ENCODE results near the gene TGOLN2.

Gene TGOLN2

DNA sequence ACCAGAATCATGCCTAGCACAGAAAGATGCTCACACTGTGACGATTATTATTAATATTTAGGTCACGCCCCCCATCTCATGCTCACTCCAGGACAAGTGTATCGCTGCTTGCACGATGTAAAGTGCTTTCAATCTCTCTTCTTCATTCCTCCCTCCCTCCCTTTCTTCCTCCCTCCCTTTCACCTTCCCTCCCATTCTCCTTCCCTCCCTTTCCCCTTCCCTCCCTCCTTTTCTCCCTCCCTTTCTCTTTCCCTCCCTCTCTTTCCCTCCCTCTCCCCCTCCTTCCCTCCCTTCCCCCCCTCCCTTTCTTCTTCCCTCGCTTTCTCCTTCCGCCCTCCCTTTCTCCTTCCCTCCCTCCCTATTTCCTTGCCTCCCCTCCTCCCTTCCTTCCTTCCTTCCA, 19.6 kb downstream of the TGOLN2 start:
- FAIRE-seq = no peak

DNA sequence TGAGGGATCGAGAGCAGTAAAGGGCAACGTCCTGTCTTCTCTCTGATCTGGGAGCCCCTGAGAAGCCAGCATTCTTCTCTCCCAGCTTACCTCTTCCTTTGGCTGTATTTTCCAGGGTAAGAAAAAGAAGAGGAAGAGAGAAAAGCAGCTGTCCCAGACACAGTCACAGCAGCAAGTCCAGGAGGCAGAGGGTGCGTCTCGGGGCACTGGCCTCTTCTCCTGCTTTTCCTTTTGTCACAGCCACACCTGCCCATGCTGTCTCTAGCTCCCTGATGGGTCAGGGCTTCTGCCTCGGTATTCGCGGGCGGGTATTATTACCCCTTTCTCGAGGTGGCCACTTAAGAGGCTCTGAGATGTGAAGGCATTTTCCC, 20.3 kb downstream of the TGOLN2 start:
- FAIRE-seq = no peak

- FAIRE-seq = no peak
Measured at GRCh38 chr2:85303780-85304531, 23.8 kb downstream of the TGOLN2 start.

- no peak for FAIRE-seq
Measured at GRCh38 chr2:85302121-85302520, 25.7 kb downstream of the TGOLN2 start.

GRCh38 chr2:85291425-85292023, 36.3 kb downstream of the TGOLN2 start:
- FAIRE-seq = no peak

DNA sequence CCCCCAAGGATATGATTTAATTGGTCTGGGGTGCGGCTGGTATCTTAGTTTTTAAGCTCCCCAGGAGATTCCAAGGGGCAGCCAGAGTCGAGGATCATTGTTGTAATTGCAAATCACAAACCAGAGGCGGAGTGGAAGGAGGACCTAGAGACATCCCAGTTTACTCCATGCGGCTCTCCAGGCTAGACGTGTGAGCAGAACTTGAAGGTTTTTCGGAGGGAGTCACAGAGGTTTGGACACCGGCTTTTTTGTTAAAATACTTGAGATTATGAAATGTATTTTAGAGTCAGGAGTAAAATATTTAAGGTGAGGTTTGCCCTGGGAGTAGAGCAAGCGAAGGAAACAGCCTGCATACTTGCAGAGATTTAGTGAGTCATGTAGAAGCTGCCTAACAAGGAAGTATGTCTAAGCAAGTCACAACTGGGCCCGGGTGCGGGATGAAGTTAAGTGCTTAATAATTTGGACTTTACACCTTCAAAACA, 39.5 kb downstream of the TGOLN2 start:
- FAIRE-seq = no peak

DNA sequence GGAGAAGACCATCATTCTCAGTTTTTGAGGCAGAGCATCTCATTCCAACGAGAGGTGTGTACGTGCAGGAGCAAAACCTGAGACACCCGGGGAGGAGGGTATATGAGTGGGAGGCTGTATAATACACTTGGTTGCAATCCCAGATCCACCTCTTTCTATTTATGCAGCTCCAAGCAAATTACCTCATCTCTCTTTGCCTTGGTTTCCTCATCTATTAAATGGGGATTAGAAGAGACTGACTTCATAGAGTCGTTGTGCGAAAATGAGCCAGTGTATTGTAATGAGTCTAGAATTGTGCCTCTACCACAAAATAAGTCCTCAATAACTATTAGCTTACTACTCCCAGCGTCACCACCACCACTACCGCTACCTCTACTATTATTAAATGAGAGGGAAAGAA, 40.1 kb downstream of the TGOLN2 start:
- FAIRE-seq = no peak

DNA sequence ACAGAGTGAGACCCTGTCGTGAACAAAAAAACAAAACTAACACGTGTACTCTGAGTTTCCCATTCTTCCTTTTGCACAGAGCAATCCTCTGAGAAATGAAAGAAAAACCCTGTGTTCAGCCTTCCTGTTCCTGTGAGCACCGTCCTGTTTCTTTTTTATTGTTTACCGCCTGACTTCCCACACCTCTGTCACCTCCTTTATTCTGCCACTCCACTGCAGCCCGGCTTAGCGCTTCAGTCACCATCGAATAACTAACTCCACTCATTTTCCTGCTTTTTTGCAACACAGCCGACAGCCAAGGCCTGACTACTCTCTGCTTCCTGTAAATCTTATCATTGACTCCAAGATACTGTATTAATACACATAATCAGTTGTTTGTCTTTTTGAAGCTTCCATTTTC, 40.9 kb downstream of the TGOLN2 start:
- FAIRE-seq = no peak

- FAIRE-seq = no peak
Measured at GRCh38 chr2:85283641-85284040, 44.1 kb downstream of the TGOLN2 start.

DNA sequence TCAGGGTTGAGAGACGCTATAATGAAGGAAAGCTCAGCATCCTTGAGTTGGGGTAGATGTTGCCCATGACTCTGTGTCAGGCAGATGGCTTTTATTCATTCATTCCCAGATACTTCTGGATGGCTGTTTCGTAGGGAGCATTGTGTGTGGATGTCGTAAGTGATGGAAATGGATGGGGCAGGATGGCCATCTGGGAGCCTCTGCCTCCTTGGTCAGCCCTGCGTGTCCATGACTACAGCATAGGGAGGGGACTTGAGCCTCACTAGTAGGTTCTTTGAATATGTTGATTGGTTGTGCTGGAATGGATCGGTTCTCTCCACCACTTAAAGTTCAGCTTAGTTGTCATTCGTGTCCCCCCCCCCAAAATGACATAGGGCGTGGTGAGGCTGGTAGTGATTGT, 44.9 kb downstream of the TGOLN2 start:
- no peak for FAIRE-seq

DNA sequence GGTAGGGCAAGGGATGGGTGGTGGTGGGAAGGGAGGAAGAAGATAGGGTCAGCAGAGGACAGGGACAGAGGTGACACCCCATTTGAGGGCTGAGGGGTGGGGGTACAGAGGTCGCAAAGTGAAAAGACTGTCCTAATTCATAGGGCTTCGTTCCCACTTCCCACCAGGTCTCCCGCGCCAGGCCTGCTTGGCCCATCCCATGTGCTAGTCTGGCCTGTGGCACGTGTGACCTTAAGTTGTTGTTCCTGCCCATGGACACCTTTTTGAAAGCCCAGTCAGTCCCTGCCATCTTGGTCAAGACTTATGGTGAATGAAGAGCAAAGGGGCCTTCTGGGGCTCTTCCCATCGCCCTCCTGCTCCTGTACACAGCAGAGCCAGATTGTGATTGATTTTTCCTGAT, 46.2 kb downstream of the TGOLN2 start:
- no peak for FAIRE-seq

- FAIRE-seq = no peak
Measured at GRCh38 chr2:85278361-85278760, 49.4 kb downstream of the TGOLN2 start.

DNA sequence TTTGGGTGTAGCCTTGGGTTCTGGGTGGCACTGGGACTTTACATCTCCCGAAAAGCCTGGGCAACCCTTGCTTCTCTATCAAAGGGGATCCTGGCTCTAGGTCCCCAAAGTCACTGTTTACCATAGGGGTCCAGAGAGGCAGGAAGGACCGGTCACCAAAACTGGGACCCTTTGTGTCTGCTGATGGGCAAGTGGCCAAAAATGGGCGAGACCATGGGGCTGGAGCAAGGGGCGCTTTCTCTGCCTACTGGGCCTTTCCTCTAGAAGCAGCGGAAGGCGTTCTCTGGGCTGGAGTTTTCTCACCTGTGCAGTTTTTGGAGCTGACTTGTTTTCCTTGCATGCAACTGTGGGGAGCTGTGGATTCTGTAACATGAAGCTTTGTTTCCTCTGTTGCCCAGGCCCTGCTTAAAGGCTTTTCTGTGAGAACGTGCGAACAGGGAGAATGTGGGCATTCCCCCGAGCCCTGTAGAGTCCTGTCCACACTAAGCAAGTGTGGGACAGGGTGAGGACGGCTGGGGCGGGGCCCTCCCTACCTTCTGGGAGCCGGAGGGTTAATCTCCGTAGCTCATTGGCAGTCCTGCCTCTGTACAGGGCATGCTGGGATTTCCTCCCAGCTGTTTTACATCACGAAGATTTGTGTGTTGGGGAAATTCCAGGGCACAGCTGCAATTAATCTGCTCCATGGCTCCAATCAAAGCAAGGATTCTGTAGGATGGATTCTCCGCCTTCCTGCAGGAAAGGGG, 50.2 kb downstream of the TGOLN2 start:
- FAIRE-seq = no peak

- FAIRE-seq = no peak
Measured at GRCh38 chr2:85276571-85277118, 51.1 kb downstream of the TGOLN2 start.

- FAIRE-seq = no peak
Measured at GRCh38 chr2:85275984-85276540, 51.7 kb downstream of the TGOLN2 start.

GRCh38 chr2:85273738-85274731, 53.8 kb downstream of the TGOLN2 start:
- FAIRE-seq = no peak

DNA sequence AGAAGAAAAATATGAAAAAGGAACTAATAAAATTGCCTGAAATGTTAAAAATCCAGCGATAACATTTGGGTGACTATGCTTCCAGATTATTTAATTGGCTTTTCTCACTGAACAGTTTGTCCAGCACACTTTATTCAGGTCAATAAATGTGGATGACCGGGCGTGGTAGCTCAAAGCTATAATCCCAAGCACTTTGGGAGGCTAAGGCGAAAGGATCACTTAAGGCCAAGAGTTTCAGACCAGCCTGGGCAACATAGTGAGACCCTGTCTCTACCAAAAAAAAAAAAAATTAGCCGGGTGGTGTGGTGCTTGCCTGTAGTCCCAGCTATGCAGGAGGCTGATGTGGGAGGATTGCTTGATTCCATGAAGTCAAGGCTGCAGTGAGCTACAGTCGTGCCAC, 55.4 kb downstream of the TGOLN2 start:
- FAIRE-seq = no peak

- no peak for FAIRE-seq
Measured at GRCh38 chr2:85269959-85270358, 57.8 kb downstream of the TGOLN2 start.
